GM19023 (cell line): ENCODE data around the gene NUP210.

ENCODE experiments used
- ATAC-seq: cut with Tn5 transposase; IDR thresholded peaks from one replicate; pipeline ENCODE4 v1.9.1; 2021; ENCODE audit warnings: mild to moderate bottlenecking, moderate library complexity; ENCODE audit not compliant: unreplicated experiment

Gene NUP210

DNA sequence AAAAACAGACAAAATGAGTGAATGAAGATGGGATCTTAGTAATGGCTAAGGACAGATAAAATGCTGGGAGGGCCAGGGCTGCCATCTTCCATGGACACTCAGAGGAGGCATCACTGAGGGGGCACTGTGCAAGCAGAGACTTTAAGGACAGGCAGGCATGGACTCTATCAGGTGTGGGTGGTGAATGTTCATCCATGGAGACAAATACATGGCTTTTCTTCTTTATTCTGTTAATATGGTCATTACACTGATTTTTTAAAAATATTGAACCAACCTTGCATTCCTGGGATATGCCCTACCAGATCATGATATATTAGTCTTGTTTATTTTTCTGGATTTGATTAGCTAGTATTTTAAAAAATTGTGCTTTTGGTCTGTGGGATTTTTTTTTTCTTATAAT, 12.2 kb downstream of the NUP210 start:
- ATAC-seq, result no peak

- ATAC-seq, result no peak
Measured at GRCh38 chr3:13407475-13407874, 12.6 kb downstream of the NUP210 start.

GRCh38 chr3:13406190-13406589, 13.9 kb downstream of the NUP210 start:
- ATAC-seq, result no peak

DNA sequence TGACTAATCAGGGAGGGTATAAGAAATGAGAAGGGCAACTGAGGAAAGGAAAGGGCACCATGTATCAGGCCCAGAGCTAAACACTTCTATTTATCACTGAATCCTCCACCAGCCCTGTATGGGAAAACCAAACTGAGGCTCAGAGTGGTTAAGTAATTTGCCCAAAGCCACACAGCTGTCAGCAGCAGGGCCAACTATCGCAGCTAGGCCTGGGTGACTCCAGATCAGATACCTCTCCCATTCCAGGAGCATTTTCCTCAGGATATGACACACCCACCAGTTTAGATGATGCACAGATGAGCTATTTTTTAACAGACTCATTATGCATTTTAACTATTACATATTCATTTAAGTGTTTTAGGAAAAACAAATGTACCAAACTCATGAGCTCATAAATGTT, 14.5 kb downstream of the NUP210 start:
- ATAC-seq, result no peak

GRCh38 chr3:13404626-13405452, 15.3 kb downstream of the NUP210 start:
- ATAC-seq, result no peak

GRCh38 chr3:13403847-13404246, 16.3 kb downstream of the NUP210 start:
- no peak for ATAC-seq

- ATAC-seq, result no peak
Measured at GRCh38 chr3:13403213-13403819, 16.8 kb downstream of the NUP210 start.

GRCh38 chr3:13401149-13401548, 19.0 kb downstream of the NUP210 start:
- ATAC-seq, result no peak

DNA sequence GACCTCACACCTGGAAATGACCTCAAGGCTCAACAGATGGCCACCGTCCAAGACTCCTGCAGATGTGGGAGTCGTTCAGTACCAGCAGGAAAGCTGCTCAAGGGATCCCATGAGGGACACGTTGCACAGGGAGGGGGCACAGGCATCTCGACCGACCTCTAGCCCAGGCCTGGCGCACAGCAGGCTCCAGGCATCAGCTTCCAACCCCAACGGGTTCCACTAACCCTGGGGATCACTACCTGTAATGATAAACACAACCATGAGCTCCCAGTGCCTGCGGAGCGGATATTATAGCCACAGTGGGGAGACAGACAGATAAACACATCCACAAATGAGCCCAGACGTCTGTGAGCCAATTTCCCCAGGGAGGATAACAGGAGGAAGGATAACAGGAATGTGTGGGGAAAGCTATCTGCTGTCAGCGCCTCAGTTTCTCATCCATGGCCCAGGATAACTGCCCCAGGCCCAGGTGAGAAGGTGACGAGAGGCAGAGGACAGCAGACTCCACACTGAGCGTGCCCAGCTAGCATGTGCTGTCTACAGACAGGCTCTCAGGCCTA, 19.9 kb downstream of the NUP210 start:
- no peak for ATAC-seq

DNA sequence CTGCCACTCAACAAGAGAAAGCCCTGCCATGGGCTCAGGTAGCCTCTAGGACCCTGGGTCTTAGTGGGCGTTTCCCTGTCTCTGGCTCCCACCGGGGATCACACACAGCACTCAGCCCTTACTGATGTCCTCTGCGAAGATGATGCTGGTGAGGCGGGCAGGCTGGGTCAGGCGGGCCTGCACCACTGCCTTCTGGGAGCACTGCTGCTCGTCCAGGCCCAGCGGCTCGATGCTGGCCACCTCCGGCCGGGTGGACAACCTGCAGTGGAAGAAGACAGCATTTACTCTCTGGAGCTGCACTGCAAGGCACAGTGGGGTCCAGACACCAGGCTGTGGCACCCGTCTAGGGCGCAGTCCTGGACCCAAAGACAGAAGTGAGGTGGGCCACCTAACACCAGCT, 20.5 kb downstream of the NUP210 start:
- no peak for ATAC-seq

DNA sequence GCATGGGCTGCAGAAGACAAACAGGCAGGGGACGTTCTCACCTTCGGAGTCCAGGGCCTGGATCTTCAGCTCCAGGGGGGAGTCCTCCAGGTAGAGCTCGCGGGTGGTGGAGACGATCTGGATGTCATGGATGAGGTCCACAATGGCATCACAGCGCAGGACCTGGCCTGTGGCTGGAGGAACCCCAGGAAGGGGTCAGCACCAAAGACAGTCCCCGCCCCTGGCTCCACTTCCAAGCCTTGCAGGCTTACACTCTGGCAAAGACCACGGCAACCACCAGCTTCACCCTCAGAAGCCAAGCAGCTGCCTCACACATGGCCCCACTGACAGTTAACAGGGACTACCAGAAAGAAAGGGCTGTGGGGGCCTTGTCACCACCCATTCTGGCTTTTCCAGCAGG, 22.8 kb downstream of the NUP210 start:
- ATAC-seq, result no peak

- no peak for ATAC-seq
Measured at GRCh38 chr3:13394363-13394762, 25.8 kb downstream of the NUP210 start.

- ATAC-seq, result no peak
Measured at GRCh38 chr3:13393427-13394360, 26.4 kb downstream of the NUP210 start.

DNA sequence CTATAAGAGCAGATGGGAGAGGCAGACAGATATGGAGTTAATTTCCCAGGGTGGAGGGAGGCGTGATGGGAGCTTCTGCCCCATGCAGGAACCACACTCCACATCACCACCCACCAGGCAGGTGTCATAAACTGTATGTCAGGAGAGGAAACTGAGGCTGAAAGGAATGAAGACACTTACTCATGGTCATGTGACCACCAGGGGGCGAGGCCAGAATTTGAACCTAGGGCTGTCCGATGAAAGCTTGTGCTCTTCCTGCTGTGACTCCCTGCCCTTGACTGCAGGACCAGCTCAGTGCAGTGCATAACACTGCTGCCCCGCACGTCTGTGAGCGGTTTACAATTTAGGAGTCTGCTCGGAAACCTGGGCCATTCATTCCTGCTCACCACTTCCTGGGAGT, 28.8 kb downstream of the NUP210 start:
- ATAC-seq, result no peak

- no peak for ATAC-seq
Measured at GRCh38 chr3:13389378-13389777, 30.7 kb downstream of the NUP210 start.

GRCh38 chr3:13388816-13389215, 31.3 kb downstream of the NUP210 start:
- no peak for ATAC-seq

- no peak for ATAC-seq
Measured at GRCh38 chr3:13385373-13385965, 34.7 kb downstream of the NUP210 start.

DNA sequence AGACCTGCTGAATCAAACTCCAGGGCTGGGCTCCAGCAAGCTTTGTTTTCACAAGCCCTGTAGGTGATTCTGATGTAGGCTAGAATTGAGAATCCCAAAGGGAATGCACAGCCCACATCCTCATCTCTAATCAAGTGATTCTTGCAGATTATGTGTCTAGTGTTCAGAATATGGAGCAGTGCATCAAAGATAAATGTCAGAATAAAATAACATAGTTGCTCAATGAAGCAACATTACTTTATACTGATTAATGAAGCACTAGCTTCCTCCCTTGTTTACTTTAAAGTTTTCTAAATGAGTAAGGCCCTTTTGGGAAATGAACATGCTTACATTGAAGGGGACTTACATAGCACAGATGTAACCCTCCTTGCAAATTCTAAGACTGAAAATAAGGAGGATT, 39.2 kb downstream of the NUP210 start:
- no peak for ATAC-seq

DNA sequence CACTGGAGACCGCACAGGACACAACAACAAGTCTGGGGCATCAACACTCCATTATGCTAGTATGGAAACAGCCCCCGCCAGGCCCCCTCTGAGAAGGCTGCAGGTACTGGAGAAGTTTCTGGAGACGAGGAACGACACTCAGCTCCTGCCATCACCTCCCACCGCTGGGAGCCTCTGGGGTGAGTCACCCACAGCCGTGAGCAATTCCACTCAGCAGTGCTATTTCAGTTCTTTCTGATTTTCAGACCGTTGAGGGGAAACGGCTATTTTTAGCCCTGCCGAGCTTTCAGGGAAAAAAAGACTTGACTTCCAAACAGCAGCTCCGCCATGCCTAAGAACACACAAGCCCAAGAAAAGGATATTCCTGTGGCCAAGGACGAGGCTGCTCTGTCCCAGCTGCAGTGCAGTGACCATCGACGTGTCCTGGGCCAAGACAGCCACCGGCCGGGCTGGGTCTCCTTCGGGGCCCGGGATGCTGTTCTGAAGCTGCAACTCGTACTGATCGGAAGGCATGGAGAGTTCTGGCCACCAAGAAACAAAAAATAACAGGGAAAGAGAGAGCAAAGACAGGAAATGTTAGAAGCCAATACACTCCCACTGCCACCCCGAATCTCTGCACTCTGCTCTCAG, 40.8 kb downstream of the NUP210 start:
- ATAC-seq, result no peak

GRCh38 chr3:13378155-13378554, 42.0 kb downstream of the NUP210 start:
- peak; percentile 80 for ATAC-seq
